NCI-H1417 treated with DMSO at 0.1 percent for 48 hours (cell line): ENCODE measurements around the gene CACHD1.

Experiments used
- DNase-seq: peaks from one replicate; lab custom pipeline; 2025; lab: John Stamatoyannopoulos, UW

The CACHD1 gene

GRCh38 chr1:64550510-64550909 lies 80.6 kb downstream of the CACHD1 start:
- DNase-seq = no peak

- no peak for DNase-seq
Observed at GRCh38 chr1:64550946-64551605, 81.1 kb downstream of the CACHD1 start.

- no peak for DNase-seq
Observed at GRCh38 chr1:64553285-64553684, 83.4 kb downstream of the CACHD1 start.

- DNase-seq = no peak
Observed at GRCh38 chr1:64555947-64556346, 86.0 kb downstream of the CACHD1 start.

- DNase-seq = no peak
Observed at GRCh38 chr1:64561993-64562392, 92.1 kb downstream of the CACHD1 start.

- no peak for DNase-seq
Observed at GRCh38 chr1:64563958-64564565, 94.1 kb downstream of the CACHD1 start.

- DNase-seq = no peak
Observed at GRCh38 chr1:64564891-64565290, 95.0 kb downstream of the CACHD1 start.

- no peak for DNase-seq
Observed at GRCh38 chr1:64567426-64568170, 97.7 kb downstream of the CACHD1 start.

- no peak for DNase-seq
Observed at GRCh38 chr1:64568171-64568450, 98.2 kb downstream of the CACHD1 start.

GRCh38 chr1:64569411-64569810 lies 99.5 kb downstream of the CACHD1 start:
- no peak for DNase-seq

GRCh38 chr1:64570267-64570855 lies 100.4 kb downstream of the CACHD1 start:
- DNase-seq = no peak

- no peak for DNase-seq
Observed at GRCh38 chr1:64572222-64572900, 102.4 kb downstream of the CACHD1 start.

GRCh38 chr1:64574301-64574700 lies 104.4 kb downstream of the CACHD1 start:
- no peak for DNase-seq

- DNase-seq = no peak
Observed at GRCh38 chr1:64575881-64576676, 106.2 kb downstream of the CACHD1 start.

GRCh38 chr1:64578270-64578973 lies 108.5 kb downstream of the CACHD1 start:
- no peak for DNase-seq

GRCh38 chr1:64579767-64580166 lies 109.8 kb downstream of the CACHD1 start:
- DNase-seq = no peak

- no peak for DNase-seq
Observed at GRCh38 chr1:64581135-64581842, 111.4 kb downstream of the CACHD1 start.

GRCh38 chr1:64581843-64582185 lies 111.9 kb downstream of the CACHD1 start:
- DNase-seq = no peak

GRCh38 chr1:64584479-64584878 lies 114.5 kb downstream of the CACHD1 start:
- no peak for DNase-seq

GRCh38 chr1:64588876-64589275 lies 118.9 kb downstream of the CACHD1 start:
- no peak for DNase-seq

GRCh38 chr1:64590316-64590715 lies 120.4 kb downstream of the CACHD1 start:
- DNase-seq = no peak
